Ishikawa (cell line): ENCODE data around the gene ACTN1.

Experiments used
- CREB1 ChIP-seq: IDR thresholded peaks from 2 replicates; pipeline ENCODE4 v1.6.1; 2012; ENCODE audit warnings: low read depth
- EP300 ChIP-seq: IDR thresholded peaks from 2 replicates; pipeline ENCODE4 v1.6.1; 2012; ENCODE audit warnings: borderline replicate concordance
- REST ChIP-seq: IDR thresholded peaks from 2 replicates; pipeline ENCODE4 v1.6.1; 2012; ENCODE audit warnings: low read depth, mild to moderate bottlenecking
- USF1 ChIP-seq: IDR thresholded peaks from 2 replicates; pipeline ENCODE4 v1.6.1; 2012
- YY1 ChIP-seq: IDR thresholded peaks from 2 replicates; pipeline ENCODE4 v1.6.1; 2012; ENCODE audit warnings: low read depth

GRCh38 chr14:68995731-68996130 lies 16.6 kb upstream of the ACTN1 start:
- TF ChIP-seq EP300 = no peak
- no peak for TF ChIP-seq REST
- TF ChIP-seq USF1 = no peak
- no peak for TF ChIP-seq YY1
- TF ChIP-seq CREB1 = no peak
